GM21576 (cell line): ENCODE measurements around the gene NKX2-4.
"Not testable (repeated sequence)": the region's sequence is repeated elsewhere in the genome, so short reads cannot be mapped to it uniquely, and the experiment has no call there.

Source experiments
- ATAC-seq: cut with Tn5 transposase; IDR thresholded peaks from one replicate; pipeline ENCODE4 v1.9.1; 2021; ENCODE audit warnings: mild to moderate bottlenecking, moderate library complexity; ENCODE audit not compliant: unreplicated experiment

NKX2-4 gene

GRCh38 chr20:21397341-21398108 is at the start of gene NKX2-4:
Gene NKX2-4, minus strand, starts transcription at chr20:21397526. Its CDS starts 127 bp downstream, at chr20:21397399.
- ATAC-seq, result no peak

DNA sequence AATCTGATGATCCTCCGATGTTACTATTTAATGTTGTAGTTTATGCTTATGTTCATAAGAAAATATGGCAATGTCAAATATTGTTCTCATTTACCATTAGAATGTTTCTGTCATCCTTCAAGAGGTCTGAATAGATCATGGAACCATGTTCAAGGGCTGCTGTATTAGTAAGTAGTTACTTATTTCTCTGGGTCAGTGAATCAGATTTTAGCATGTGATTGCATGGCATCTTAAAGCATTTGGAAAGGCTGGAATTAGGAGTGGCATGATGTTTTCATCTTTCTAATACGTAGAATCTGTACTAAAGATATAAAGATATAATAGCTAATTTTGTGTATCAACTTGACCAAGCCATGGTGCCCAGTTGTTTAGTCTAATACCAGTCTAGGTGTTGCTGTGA is 40.5 kb upstream of the NKX2-4 start:
- no peak for ATAC-seq

GRCh38 chr20:21437248-21437647 is 39.9 kb upstream of the NKX2-4 start:
- no peak for ATAC-seq

- ATAC-seq, result no peak
Measured at GRCh38 chr20:21436205-21436604, 38.9 kb upstream of the NKX2-4 start.

GRCh38 chr20:21435576-21435975 is 38.2 kb upstream of the NKX2-4 start:
- no peak for ATAC-seq

- no peak for ATAC-seq
Measured at GRCh38 chr20:21433329-21433890, 36.1 kb upstream of the NKX2-4 start.

- ATAC-seq, result no peak
Measured at GRCh38 chr20:21432911-21433310, 35.6 kb upstream of the NKX2-4 start.

DNA sequence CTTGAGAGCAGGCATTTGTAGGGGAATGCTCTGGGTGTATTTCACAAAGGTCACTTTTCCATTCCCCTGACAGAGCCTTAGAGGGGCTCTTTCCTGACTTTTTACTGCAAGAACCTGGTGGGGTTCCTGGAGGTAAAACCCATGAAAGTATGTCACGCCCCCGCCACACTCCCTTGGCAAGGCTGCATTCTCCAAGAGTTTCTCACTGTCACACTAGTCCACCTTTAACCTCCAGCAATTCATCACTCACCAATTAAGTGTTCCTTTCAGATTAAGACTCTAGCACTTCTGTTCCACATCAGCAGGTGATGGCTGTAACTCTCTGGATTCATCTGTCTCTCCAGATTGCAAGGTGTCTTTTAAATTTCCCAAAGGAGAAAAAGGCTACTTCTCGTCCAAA is 32.7 kb upstream of the NKX2-4 start:
- ATAC-seq, result no peak

- ATAC-seq, result no peak
Measured at GRCh38 chr20:21424846-21425245, 27.5 kb upstream of the NKX2-4 start.

- ATAC-seq, result not testable (repeated sequence)
Measured at GRCh38 chr20:21423712-21424111, 26.4 kb upstream of the NKX2-4 start.

GRCh38 chr20:21421601-21422236 is 24.4 kb upstream of the NKX2-4 start:
- no peak for ATAC-seq

DNA sequence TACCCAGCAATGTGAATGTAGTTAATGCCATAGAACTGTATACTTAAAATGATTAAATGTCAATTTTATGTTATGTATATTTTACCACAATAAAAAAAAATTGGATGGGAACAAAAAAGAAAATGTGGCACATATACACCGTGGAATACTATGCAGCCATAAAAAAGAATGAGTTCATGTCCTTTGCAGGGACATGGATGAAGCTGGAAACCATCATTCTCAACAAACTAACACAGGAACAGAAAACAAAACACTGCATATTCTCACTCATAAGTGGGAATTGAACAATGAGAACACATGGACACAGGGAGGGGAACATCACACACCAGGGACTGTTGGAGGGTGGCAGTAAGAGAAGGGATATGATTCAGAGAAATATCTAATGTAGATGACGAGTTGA is 21.8 kb upstream of the NKX2-4 start:
- not testable (repeated sequence) for ATAC-seq

DNA sequence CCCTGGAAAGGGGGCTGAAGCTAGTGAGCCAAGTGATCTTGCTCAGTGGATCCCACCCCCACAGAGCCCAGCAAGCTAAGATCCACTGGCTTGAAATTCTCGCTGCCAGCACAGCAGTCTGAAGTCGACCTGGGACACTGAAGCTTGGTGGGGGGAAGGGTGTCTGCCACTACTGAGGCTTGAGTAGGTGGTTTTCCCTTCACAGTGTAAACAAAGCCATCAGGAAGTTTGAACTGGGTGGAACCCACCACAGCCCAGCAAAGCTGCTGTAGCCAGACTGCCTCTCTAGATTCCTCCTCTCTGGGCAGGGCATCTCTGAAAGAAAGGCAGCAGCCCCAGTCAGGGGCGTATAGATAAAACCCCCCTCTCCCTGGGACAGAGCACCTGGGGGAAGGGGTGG is 16.7 kb upstream of the NKX2-4 start:
- ATAC-seq, result not testable (repeated sequence)

- no peak for ATAC-seq
Measured at GRCh38 chr20:21411725-21412124, 14.4 kb upstream of the NKX2-4 start.

- ATAC-seq, result no peak
Measured at GRCh38 chr20:21399005-21399475, 1.7 kb upstream of the NKX2-4 start.

GRCh38 chr20:21398109-21399004 is 1.0 kb upstream of the NKX2-4 start:
- no peak for ATAC-seq

DNA sequence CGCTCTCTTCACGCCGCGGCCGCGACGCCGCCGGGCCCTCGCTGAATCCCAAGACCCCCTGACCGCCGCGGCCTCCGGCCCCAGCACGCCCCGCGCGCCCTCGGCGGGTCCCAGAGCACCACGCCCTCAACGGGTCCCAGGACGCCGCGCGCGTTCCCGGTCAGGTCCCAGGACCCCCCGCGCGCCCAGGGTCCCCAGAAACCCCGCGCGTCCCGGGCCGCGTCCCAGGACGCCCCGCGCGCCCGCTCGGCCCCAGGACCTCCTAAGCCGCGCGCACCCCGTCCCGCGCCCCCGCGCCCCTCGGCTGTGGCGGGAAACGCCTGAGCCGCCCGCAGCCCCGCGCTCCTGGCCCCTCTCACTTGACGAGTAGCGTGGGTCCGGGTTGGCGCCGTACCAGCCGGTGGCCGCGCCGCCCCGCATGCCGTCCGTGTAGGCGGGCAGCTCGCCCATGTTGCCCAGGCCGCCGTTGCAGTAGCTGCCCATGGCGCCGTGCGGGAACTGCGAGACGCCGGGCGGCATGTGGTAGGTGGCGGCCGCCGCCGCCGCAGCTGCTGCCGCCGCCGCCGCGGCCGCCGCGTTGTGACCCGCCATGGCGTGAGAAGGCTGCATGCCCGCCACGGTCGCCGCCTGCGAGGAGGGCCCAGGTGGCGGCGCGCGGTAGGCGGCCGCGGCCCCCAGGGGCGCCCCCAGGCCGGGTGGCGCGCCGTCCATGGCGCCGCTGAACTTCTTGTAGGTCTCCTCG is 556 bp downstream of the NKX2-4 start:
- ATAC-seq, result no peak

DNA sequence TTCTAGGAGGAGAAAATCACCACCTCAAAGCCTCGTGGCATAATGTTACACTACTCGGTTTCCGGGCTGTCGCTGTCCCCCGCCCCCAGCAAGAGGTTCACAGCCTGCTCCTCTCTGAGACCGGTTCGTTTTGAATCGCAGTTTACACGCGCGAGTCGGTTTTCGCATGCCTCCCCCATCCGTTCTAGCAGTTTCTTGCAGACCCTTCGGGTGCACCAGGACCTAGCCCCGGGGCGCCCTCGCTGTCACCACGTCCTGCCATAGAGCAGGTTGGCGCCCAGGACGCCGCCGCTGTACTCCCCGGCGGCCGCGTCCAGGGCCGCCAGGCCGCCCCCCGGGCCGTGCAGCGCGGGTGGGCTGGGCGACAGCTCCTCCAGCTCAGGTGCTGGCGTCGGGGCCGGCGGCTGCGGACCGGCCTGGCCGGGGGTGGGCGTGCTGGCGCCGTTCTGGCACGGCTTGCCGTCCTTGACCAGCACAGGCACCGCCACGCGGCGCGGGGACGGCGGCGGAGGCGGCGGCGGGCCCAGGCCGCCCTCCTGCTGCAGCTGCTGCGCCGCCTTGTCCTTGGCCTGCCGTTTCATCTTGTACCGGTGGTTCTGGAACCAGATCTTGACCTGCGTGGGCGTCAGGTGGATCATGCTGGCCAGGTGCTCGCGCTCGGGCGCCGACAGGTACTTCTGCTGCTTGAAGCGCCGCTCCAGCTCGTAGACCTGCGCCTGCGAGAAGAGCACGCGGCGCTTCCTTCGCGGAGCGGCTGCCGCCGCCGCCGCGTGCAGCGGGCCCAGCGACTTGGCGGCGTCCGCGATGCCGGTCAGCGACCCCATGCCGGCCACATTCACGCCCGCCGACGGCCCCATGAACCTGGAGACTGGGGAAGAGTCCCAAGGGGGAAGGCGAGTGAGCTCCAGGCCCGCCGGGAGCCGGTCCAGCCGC is 1.4 kb downstream of the NKX2-4 start:
- ATAC-seq, result no peak

GRCh38 chr20:21395051-21395665 is 2.2 kb downstream of the NKX2-4 start:
- no peak for ATAC-seq
